ENCODE results near the gene GIT2. TPM values are rescaled to one million over a fixed set of nuclear protein-coding genes. Genes with fewer than 3 reads are reported as not detected.
"Not testable (repeated sequence)": the region's sequence is repeated elsewhere in the genome, so short reads cannot be mapped to it uniquely, and the experiment has no call there.

Gene GIT2
- total and polyA plus RNA-seq, 2 experiments from 2014 or later: 26.4 to 42.1 TPM

DNA sequence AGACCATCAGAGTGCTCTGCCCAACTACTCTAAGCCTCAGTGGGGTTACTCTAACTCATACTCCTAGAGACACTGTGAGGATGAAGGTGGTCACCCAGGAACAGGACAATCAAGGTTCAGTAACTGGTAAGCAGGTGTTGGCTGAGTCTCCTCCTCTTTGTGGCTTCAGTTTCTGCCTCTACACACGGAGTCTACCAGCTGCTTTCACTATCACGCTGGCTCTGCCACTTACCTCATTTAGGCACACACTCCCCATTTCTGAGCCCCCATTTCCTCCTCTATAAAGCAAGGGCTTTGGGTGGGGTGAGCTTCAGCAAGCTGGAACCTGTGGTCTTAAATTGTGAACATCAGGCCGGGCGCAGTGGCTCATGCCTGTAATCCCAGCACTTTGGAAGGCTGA lies 103.4 kb downstream of the GIT2 start:
- H3K4me2 ChIP-seq (ENCODE audit: unreplicated experiment): no peak overlapping the region
- H2AFZ ChIP-seq: no peak overlapping the region
- H3K4me1 ChIP-seq (ENCODE audit: insufficient read depth): peaks cover 27% of the 10 kb centered on the region
- H3K9me2 ChIP-seq (ENCODE audit: insufficient read depth): no peaks in the 10 kb centered on the region
- H3K4me3 ChIP-seq: no peak overlapping the region
- H3K27me3 ChIP-seq (replicated peaks; ENCODE audit: insufficient read depth): no peaks in the 10 kb centered on the region
- no peak overlapping the region for H3K9ac ChIP-seq
- no peak overlapping the region for H3K27ac ChIP-seq
- in situ Hi-C loops (cut with MboI): no loop called here
- no peaks in the 10 kb centered on the region for H3K36me3 ChIP-seq (ENCODE audit: low read depth)
- no peak for TF ChIP-seq EZH2 (IDR thresholded peaks at IDR 0.05; ENCODE audit: insufficient read depth, poor library complexity, severe bottlenecking)
- no peak for TF ChIP-seq EZH2phosphoT487 (IDR thresholded peaks at IDR 0.05; ENCODE audit: insufficient read depth, low read depth)
- H3F3A ChIP-seq (ENCODE audit: insufficient read depth): peaks cover 28% of the 10 kb centered on the region
- H3K79me2 ChIP-seq (ENCODE audit: insufficient read depth): no peaks in the 10 kb centered on the region
- H3K9me3 ChIP-seq (ENCODE audit: low read depth): no peaks in the 10 kb centered on the region
- WGBS, 2 experiments (ENCODE audit: low coverage in 1 of 2, low lambda C conversion rate in 2 of 2, missing lambda C conversion rate in 2 of 2): 89% methylated on average over 4 of the region's 4 CpGs
- no peaks in the 10 kb centered on the region for H4K20me1 ChIP-seq (ENCODE audit: insufficient read depth)
- no peak for DNase-seq

DNA sequence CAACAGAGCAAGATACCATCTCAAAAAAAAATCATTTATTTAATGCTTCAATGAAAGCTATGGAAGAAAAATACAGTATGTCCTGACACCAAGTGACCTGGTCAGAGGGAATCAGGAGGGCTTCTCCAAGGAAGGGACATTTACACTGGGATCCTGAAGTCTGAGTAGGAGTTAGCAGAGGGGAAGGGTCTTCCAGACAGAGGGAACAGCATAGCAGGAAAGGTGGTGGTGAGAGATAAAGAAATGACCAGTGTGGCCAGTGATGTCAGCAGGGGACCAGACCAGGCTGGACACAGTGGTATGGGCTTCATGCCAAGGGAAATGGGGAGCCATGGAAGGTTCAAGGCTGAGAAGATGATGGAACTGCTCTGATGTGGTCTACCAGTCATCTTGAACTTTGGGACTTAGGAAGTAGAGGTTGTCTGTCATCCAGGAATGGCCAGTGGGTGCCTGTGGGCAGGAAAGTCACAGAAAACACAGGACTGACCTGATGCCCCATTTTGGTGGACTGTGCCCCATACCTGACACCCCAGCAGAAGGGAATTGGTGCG lies 103.9 kb downstream of the GIT2 start:
- Histone ChIP-seq H3K4me1 (ENCODE audit: insufficient read depth) (peaks cover 31% of the 10 kb centered on the region), H3F3A (ENCODE audit: insufficient read depth) (peaks cover 32% of the 10 kb centered on the region), H3K9ac (no peak overlapping the region), H2AFZ (no peak overlapping the region), H3K27me3 (replicated peaks; ENCODE audit: insufficient read depth) (no peaks in the 10 kb centered on the region), H3K9me2 (ENCODE audit: insufficient read depth) (no peaks in the 10 kb centered on the region), H3K27ac (no peak overlapping the region), H3K79me2 (ENCODE audit: insufficient read depth) (no peaks in the 10 kb centered on the region), H4K20me1 (ENCODE audit: insufficient read depth) (no peaks in the 10 kb centered on the region), H3K9me3 (ENCODE audit: low read depth) (no peaks in the 10 kb centered on the region), H3K4me2 (ENCODE audit: unreplicated experiment) (no peak overlapping the region), H3K36me3 (ENCODE audit: low read depth) (no peaks in the 10 kb centered on the region), H3K4me3 (no peak overlapping the region)
- DNase-seq: no peak
- 100% methylated on average over 1 of the region's 1 CpG for WGBS, 2 experiments (ENCODE audit: low coverage in 1 of 2, low lambda C conversion rate in 2 of 2, missing lambda C conversion rate in 2 of 2)
- no peak for TF ChIP-seq EZH2phosphoT487 (IDR thresholded peaks at IDR 0.05; ENCODE audit: insufficient read depth, low read depth)
- TF ChIP-seq EZH2 (IDR thresholded peaks at IDR 0.05; ENCODE audit: insufficient read depth, poor library complexity, severe bottlenecking): no peak
- in situ Hi-C loops (cut with MboI): no loop called here

DNA sequence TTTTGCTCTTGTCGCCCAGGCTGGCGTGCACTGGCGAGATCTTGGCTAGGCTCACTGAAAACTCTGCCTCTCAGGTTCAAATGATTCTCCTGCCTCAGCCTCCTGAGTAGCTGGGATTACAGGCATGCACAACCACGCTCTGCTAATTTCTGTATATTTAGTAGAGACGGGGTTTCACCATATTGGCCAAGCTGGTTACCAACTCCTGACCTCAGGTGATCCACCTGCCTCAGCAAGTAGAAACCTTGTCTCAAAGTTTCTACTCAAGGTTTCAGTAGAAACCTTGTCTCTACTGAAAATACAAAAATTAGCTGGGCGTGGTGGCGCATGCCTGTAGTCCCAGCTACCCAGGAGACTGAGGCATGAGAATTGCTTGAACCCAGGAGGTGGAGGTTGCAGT lies 104.4 kb downstream of the GIT2 start:
- H3K9me2 ChIP-seq (ENCODE audit: insufficient read depth); H3K79me2 ChIP-seq (ENCODE audit: insufficient read depth); H3K36me3 ChIP-seq (ENCODE audit: low read depth); DNase-seq; H3K27ac ChIP-seq; H4K20me1 ChIP-seq (ENCODE audit: insufficient read depth); H3K4me2 ChIP-seq (ENCODE audit: unreplicated experiment); H3K9me3 ChIP-seq (ENCODE audit: low read depth); H3K27me3 ChIP-seq (replicated peaks; ENCODE audit: insufficient read depth); H3K4me3 ChIP-seq; H3K9ac ChIP-seq; in situ Hi-C loops (cut with MboI); H2AFZ ChIP-seq: not testable (repeated sequence)
- Histone ChIP-seq H3F3A (ENCODE audit: insufficient read depth) (peaks cover 32% of the 10 kb centered on the region), H3K4me1 (ENCODE audit: insufficient read depth) (peaks cover 31% of the 10 kb centered on the region)
- 93 to 99% methylated on average over 7 of the region's 7 CpGs for WGBS, 2 experiments (ENCODE audit: low coverage in 1 of 2, low lambda C conversion rate in 2 of 2, missing lambda C conversion rate in 2 of 2)

DNA sequence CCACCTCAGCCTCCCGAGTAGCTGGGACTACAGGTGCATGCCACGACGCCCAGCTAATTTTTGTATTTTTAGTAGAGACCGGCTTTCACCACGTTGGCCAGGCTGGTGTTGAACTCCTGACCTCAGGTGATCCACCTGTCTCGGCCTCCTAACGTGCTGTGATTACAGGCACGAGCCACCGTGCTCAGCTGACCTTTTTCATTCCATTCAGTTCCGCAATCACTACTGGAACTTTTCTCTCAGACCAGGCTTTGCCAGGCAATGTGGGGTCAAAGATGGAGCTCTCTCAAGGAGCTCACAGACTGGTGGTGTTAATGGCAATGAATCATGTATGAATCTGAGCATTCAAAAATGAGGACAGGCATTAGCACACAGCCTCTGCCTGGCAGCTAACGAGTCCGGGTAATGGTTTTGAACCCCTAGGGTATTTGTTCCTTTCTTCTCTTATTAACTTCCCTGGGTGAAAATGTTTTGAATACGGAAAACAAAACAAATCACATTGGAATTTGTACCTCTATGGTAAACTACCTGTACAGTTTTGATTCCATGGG lies 105.5 kb downstream of the GIT2 start:
- H3K4me2 ChIP-seq (ENCODE audit: unreplicated experiment): no peak overlapping the region
- H3K9ac ChIP-seq: no peak overlapping the region
- DNase-seq: no peak
- no peaks in the 10 kb centered on the region for H3K9me2 ChIP-seq (ENCODE audit: insufficient read depth)
- 77 to 80% methylated on average over 13 of the region's 13 CpGs for WGBS, 2 experiments (ENCODE audit: low coverage in 1 of 2, low lambda C conversion rate in 2 of 2, missing lambda C conversion rate in 2 of 2)
- in situ Hi-C loops (cut with MboI): no loop called here
- H3K79me2 ChIP-seq (ENCODE audit: insufficient read depth): no peaks in the 10 kb centered on the region
- H3F3A ChIP-seq (ENCODE audit: insufficient read depth): peaks cover 32% of the 10 kb centered on the region
- H3K27me3 ChIP-seq (replicated peaks; ENCODE audit: insufficient read depth): no peaks in the 10 kb centered on the region
- H2AFZ ChIP-seq: no peak overlapping the region; the same call in 1 of the 2 replicates
- no peak overlapping the region for H3K4me3 ChIP-seq
- H3K4me1 ChIP-seq (ENCODE audit: insufficient read depth): peaks cover 31% of the 10 kb centered on the region
- H4K20me1 ChIP-seq (ENCODE audit: insufficient read depth): no peaks in the 10 kb centered on the region
- no peaks in the 10 kb centered on the region for H3K9me3 ChIP-seq (ENCODE audit: low read depth)
- H3K36me3 ChIP-seq (ENCODE audit: low read depth): no peaks in the 10 kb centered on the region
- H3K27ac ChIP-seq: no peak overlapping the region
- TF ChIP-seq EZH2 (IDR thresholded peaks at IDR 0.05; ENCODE audit: insufficient read depth, poor library complexity, severe bottlenecking) (no peak), EZH2phosphoT487 (IDR thresholded peaks at IDR 0.05; ENCODE audit: insufficient read depth, low read depth) (no peak)
